GM18867 (cell line): ENCODE data around the gene BCAS3.

Experiments used
- ATAC-seq: cut with Tn5 transposase; IDR thresholded peaks from one replicate; pipeline ENCODE4 v1.9.1; 2021; ENCODE audit warnings: mild to moderate bottlenecking, moderate library complexity; ENCODE audit not compliant: unreplicated experiment

Gene BCAS3

DNA sequence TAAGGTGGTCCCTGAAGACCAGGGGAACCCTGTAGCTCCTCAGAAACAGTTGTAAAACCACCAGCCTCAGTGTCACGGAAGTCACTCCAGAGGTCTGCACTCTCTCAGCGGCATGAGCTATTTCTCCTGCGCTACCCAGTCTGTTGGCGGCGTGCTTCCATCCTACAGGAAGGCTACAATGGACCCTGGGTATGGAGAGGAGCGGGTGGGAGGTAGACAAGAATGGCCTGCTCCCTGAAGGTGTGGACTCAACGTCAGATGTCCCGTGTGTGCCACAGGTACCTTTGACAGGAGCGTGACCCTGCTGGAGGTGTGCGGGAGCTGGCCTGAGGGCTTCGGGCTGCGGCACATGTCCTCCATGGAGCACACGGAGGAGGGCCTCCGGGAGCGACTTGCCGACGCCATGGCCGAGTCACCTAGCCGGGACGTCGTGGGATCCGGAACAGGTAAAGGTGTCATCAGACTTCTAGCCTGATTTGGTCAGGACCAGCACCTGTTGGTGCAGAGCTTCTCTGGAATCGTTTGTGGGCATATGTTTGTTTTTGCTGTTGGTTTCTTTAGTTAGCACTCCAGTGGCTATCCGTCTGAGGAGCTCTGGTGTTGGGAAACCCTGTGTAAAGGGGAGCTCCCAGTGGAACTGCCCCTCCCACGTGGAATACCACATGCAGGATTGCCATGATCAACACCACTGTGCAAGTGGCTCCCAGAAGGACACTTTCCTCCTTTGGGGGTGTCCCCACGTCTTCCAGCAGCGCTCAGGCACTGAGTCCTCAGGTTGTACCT is 690.6 kb downstream of the BCAS3 start:
- no peak for ATAC-seq

DNA sequence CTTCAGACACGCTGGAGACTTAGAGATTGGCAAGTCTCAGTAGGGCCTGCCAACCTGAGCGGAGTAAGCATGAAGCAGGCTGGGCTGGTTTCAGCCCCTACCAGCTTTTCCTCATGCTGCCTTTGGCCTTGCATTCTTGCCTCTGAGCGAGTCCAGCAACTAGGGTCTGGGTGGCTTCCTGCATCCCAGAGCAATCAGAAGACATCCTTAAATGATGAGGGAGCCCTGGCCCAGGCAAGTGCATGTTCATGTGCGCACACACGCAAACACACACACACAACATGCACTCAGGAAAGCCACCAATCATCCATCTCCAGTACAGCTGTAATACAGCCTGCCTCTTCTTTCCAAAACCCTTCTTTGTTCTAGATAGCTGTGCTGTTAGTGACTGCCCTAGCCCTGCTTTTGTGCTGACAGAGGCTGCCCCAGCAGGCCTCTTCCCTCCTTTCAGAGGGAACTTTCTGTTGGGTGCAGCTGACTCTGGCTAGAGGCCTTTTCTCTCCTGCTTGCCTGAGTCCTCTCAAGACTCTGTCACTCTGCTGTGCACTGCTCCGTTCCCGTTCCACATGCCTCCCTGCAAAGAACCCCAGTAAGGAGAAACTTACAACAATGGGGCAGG is 691.3 kb downstream of the BCAS3 start:
- no peak for ATAC-seq

DNA sequence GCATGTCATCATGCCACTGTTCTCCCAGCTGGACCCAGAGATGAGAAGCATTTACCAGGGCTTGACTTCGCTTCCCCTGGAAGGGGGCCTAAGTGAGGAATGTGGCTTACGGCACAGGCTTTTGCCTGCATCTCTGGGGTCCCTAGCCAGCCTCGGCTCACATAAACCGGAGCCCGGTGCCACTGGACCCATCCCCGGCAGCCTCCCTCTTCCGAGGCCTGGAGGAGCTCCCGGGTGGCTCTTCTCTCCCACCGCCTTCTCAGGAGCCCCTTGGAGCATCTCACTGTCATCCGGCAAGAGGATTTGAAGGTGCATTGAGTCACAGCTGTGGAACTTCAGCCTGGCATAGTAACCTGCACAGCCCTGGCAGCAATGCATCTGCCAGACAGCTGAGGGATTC is 692.1 kb downstream of the BCAS3 start:
- ATAC-seq: no peak

DNA sequence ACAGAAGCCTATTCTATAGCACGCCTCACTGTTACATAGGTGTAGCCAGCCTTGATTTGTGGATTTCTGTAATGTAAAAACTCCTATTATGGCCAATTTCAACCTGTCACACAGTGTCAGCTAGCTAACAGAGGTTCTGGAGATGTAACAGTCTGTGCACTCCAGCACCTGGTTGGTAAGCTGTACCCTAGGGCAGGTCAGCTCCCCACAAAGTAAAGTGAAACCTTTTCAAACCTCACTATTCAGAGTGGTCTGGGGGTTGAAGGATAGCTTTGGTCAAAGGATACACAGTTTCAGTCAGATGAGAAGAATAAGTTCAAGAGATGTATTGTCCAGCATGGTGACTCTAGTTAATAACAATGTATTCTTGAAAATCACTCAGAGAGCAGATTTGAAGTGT is 693.5 kb downstream of the BCAS3 start:
- ATAC-seq: no peak

DNA sequence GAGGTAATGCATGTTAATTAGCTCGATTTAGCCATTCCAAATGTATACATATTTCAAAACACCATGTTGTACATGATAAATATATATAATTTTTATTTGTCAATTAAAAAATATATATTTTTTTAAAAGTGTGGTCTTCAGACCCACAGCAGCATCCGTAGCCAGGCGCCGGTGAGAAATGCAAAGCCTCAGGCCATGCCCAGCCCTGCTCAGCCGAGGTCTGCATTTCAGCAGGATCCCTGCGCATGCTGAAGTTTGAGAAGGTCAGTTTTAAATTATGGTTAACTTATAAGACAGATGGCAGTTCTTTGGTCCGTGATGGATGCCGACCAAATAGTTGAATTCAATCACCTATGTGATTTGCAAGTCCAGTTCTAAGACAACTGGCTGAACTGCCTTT is 694.0 kb downstream of the BCAS3 start:
- no peak for ATAC-seq

DNA sequence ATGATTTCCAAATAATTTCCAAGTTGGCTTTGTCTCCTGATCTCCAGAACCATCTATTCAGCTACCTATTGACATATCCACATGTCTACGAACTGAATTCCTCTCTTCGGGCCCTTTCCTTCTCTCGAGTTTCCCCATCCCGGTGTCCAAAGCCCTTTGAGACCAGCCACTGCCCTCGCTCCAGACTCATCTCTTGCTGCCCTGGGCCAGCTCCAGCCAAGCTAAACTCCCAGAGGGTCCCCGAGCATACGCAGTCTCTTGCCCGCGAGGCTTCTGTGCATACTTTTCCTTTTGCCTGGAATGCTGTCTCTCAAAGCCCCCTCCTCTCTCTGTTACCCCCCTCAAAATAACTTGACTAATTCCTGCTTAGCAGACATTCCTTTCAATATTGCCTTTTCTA is 694.8 kb downstream of the BCAS3 start:
- no peak for ATAC-seq

DNA sequence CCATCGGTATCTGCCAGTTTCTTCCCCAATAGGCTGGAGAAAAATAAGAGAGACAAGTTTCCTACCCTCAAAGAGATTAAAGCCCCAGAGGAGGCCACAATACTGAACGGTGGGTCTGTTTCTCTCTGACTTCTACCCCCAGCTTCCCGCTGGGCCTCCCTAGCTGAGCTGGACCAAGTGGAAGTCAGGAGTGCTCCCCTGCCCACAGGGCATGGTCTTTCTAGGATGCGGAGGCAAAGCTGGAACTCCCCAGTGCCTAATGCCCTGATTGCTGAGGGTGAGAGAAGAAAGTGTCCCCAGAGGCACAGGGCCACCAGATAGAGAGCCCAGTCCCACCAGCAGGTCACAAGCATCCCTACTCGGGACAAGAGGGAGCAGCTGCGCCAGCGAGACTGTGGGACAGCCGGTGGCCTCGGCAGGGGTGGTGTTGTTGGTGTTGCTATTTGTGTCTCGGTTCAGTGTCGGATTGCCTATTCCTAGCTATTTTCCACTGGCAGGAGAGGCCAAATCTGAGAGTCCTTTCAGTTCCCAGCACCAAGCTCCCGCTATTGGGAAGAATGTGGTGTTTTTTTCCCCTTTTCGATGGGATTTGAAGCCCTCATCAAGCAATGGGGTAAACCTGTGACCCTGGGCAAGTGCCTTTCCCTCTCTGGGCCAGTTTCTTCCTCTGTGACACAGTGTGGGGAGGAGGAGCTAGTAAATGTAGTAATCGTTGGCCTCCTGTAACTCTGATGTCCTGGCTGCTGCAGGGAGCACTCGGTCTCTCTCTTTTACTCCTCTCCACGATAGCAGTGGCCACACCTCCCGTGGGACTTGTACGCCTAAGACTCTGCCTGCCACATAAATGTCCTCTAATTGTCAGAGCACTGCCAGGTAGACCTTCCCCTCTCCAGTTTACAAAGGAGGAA is 699.5 kb downstream of the BCAS3 start:
- ATAC-seq: no peak

DNA sequence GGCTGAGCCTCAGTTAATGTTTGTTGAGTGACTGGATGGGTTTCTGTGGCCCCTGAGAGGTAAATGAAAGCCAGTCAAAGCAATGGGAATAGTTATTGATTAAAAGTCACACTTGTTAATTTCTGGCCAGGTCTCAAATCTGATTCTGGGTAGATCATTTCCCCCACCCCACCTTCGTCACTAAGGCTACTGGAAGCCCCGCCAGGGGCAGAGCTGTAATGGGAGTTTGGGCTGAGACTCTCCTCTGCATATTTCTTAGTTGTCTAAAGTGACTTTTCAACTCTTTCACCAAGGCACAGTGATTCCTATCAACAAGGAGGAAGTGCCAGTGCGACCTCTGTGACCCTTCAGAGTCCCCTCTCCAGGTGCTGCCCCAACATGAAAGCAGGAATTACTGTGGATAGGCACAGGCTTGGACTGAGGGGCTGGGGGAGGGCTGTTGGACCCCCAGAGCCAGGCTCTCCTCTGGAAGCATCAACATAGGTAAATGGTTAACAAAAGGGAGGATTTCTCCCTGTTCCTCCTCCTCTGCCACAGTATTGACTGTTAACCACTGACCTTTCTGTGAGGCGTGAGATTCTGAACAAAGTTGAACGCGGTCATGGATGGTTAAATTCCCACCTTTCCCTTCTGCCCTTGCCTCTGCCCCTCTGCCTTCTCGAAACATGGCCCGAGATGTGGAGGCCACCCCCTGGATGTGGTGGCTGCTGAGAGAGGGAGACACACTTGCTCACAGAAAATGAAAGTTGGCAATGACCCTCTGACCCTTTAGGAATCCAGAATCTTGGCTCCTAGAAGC is 701.2 kb downstream of the BCAS3 start:
- no peak for ATAC-seq

DNA sequence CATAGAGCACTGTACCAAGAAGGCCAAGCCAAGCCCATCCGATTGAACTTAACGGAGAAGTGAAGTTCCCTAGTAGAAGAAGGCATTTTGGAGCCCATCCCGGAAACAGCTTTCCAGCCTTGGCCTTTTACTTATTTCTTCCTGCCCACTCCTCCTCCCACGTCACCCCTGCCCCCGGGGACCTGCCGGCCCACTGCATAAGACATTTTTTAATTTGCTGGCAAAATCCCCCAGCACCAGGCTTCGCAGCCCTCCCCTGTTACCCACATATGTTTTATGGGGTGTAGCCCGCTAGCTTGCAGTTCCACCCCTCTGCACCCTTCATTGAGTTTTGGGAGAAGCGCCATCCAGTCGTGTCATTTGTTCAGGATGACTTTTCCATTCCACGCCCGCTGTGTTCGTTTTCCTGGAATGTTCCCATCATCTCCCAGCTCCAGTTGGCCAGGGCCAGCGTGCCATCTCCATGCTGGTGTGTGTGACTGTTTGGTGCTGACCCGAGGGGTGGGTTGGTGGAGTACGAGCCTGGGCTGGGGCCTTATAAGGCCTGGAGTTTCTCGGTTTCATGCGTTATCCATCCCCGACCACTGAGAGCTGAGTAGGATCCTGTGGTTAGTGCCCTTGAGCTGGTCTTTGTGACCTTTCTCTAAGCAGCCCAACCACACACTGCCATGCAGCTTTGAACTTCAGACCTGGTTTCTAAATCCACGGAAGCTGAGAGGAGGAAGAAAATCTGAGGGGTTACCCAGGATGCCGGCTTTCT is 702.0 kb downstream of the BCAS3 start:
- ATAC-seq: no peak

DNA sequence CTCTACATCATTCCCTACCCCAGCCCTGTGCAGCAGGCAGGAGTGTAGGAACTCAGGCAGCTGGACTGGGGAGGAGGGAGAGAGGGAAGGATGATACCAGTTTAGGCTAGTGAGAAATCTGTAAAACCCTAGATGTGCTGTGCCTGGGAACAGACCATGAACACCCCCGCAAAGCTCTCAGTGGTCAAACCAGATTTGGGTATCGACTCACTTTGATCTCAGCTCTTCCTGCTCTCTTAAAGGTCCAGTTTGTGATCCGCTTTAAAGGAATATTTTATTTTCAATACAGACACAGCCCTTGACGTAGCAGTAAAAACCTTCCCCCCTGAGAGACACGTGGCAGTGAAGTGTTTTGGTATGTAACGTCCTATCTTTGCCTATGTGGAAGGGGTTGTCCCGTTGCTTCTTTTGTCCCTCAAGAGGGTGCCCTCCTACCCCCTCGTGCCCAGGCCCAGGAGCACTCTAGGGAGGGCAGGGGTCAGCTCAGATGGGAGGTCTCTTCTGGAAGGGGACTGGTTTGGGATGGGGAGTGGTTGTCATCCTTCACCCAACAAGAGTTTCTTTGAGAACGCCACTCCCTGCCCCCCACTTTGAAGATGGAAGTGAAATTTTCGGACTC is 702.7 kb downstream of the BCAS3 start:
- ATAC-seq: no peak

DNA sequence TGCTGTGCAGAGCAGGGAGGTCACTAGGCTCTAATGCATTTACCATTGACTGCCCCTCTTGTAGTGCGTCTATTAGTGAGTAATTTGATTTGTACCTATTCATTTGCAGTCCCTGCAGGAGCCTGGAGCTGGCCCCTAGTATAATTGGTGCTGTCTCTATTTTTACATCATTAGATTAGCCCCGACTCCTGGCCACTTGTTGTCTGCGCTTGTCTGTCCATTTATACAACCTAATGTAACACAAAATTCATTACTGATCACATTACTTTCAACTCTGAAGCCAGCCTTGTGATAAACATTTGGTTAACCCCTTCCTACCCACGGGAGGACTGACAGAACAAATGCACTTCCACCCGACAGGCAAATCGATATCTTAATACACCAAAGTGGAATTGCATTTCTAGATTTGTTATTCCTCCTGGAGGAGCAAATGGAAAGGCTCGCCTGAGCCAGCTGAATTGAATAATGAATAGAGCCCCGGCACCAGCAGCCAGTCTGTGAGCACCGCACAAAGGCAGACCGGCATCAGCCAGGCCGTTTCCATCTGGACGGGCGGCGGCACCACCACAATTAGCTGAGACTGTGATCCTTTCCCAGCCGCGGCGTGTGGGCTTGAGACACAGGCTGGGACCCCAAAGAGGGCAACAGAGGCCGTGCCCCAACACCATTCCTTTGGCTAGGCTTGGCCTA is 703.3 kb downstream of the BCAS3 start:
- ATAC-seq: no peak

DNA sequence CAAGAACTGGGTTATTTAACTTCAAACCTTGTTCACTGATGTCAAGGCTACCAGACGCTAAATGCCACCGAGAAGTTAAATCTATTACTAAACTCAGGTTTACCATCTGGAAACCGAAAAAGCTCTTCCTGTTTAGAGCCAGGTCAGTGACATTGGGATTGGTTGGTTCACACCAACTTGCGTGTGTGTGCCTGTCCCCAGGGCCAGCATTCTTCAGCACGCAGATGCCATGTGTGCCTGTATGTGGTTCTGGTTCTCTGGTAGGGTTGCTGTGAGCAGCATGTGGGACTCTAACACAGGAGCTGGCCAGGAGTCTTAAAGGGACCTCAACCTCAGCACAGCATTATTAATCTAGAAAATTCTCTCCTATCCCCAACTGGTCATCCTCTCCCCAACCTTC is 703.9 kb downstream of the BCAS3 start:
- ATAC-seq: no peak

DNA sequence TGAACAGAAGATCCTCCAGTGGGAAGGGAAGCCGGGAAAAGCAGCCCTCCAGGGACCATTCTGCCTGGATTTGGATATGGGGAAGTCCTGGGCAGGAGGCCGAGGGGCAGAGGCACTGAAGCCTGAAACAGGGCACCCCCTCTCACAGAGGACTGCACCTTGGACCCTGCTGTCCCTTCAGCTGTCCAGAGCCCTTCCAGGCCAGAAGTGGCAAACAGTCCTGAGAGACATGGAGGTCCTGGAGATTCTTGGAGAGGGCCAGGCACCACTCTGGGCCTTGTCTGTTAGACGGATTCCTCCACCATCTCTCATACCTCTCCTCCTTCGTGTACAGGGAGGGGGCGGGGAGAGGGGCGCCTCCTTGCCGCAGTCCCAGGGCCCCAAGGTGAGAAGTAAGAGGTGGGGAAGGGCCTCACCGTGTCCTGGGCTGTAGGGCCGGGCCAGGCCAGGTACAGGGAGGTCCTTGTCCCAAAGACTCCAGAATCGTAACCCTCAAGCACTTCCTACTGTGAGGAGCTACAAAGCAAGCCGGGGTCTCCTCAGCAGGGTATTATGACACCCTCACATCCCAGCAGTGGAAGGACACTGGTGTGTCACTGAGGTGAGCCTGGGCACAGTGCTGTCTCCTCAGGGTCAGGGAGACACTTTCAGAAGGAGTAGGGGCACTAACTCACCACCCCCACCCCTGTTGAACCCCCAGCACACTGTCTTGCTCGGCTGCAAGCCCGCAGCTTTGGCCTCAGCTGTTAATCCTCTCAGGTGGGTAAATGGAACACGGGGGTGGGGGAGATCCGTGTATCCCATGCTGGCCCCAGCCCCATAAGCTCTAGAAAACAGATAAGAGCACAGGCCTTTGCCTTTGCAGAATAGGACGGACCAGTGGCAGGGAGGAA is 705.4 kb downstream of the BCAS3 start:
- no peak for ATAC-seq

DNA sequence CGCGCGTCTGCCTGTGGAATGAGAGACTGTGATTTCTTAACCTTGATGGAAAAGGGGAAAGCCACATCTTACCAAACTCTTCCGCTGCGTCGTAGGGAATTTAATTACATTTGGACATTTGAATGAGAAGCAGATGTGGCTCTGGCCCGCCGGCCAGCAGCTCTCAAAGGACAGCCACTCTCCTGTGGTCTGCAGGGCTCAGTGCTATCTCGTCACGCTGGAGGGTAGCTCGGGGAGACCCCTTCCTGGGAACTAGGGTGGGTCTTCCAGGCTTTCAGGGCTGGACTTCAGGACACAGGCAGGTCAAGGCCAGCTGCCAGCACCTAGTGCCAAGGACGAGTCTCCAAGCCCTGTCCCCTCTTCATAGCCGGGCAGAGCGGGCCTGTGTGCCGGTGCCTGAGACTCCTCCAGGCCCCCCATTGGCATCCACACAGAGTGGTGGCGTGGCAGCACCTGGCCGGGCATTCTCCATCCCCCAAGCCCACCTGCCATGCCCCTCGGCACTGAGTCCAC is 706.1 kb downstream of the BCAS3 start:
- ATAC-seq: no peak

DNA sequence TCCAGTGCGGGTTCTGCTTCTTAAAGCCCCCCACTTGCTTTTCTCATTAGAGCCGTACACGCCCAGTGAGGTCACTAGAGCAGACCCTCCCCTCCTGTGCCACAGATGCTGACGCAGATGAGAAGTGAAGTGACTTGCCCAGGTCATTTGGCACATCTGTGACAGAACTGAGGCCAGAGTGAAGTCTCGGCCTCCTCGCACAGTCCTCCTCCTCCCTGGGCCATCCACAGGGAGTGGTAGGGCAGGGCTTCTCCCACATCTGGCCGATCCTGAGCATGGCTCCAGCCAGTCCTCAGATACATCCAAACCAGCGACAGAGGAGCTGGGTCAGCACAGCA is 706.7 kb downstream of the BCAS3 start:
- no peak for ATAC-seq

DNA sequence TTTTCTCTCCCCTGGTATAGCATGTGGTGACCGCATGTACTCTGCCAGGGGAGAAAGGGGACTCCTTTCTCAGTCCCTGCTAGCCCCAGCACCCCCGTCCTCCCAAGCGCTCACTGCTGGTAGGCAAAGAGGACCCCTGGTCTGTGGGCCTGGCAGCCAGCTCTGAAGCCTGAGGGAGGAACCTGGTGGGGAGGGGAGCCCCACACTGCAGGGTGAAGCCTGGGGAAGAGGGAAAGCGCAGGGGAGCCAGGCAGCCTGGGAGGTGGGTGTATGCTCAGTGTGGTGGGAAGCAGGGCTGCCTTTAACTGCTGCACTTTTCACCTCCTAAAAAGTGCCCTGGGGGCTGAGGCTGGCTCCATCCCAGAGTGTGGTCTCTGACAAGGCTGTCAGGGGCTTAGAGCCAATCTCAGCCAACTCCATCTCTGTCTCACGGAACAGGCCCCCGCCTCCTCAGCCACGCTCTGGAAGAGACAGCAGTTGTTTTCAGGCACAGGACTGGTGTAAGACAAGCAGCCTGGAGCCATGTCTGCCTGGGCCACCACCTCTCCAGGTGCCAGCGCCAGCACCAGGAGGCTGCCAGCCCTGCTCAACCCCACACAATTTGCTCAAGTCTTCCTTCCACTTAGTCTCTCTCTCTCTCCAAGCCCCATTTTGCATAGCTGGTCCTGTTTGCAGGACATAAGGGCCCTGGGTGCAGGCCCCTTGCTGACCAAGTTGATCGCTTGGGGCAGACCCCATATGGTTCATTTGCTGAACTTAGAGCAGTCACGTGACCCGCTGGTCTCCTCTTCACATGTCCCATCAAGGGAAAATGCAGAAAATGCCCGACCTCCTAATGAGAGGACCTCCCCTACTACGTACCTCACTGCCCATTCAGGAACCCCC is 707.3 kb downstream of the BCAS3 start:
- no peak for ATAC-seq

DNA sequence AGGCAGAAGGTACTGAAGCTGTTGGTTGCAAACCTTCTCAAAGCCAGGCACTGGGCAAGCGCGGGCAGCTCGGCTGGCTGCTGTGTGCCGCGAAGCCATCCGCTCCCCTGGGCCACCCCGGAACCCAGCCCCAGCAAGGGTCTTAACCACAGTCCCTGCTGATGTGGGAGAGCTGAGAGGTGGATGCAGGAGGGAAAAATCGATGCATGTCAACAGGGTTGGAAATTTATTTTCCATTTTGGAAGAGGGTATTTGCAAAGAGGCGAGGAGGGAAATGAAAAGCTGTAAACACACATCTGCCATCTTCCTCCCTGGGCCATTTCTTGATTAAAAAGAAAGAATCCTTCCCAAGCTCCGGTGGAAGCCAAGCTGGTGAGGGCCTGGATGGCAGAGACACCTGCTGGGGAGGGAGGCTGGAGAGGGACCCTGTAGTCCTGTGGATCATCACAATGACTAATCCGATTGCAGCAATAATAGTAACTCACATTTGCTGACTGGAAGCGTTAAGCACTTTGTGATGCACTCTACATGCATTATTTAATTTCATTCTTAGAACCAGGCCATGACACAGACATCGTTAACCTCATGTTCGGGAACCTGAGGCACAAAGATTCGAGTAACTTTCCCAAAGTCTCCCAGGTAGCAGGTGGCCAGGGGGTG is 708.1 kb downstream of the BCAS3 start:
- ATAC-seq: no peak
